Hematopoietic multipotent progenitor cell treated with erythropoietin and hydrocortisone succinate and interleukin-3 and kit ligand, for 17 days (in vitro differentiated cells): ENCODE results near the gene FHL1.

Experiments
- DNase-seq: peaks from one replicate; pipeline ENCODE4 v3.0.0-alpha.2; 2015; ENCODE audit warnings: low spot score

Gene FHL1

GRCh38 chrX:136185401-136186022 is 38.2 kb downstream of the FHL1 start:
- DNase-seq, result no peak

GRCh38 chrX:136186023-136186413 is 38.7 kb downstream of the FHL1 start:
- no peak for DNase-seq

- no peak for DNase-seq
These were observed 41.9 kb downstream of the FHL1 start for GRCh38 chrX:136189222-136189621.

GRCh38 chrX:136190038-136190713 is 42.8 kb downstream of the FHL1 start:
- DNase-seq, result no peak

- DNase-seq, result no peak
These were observed 43.8 kb downstream of the FHL1 start for GRCh38 chrX:136191171-136191570.

GRCh38 chrX:136192135-136192534 is 44.8 kb downstream of the FHL1 start:
- DNase-seq, result no peak

- DNase-seq, result no peak
These were observed 45.6 kb downstream of the FHL1 start for GRCh38 chrX:136192839-136193414.

GRCh38 chrX:136193771-136194170 is 46.4 kb downstream of the FHL1 start:
- DNase-seq, result no peak

- DNase-seq, result no peak
These were observed 47.2 kb downstream of the FHL1 start for GRCh38 chrX:136194536-136194935.

- no peak for DNase-seq
These were observed 47.9 kb downstream of the FHL1 start for GRCh38 chrX:136195247-136195646.

- DNase-seq, result no peak
These were observed 49.4 kb downstream of the FHL1 start for GRCh38 chrX:136196691-136197155.

- no peak for DNase-seq
These were observed 50.7 kb downstream of the FHL1 start for GRCh38 chrX:136198010-136198409.

GRCh38 chrX:136198678-136199243 is 51.4 kb downstream of the FHL1 start:
- no peak for DNase-seq

- no peak for DNase-seq
These were observed 52.0 kb downstream of the FHL1 start for GRCh38 chrX:136199365-136199764.

- no peak for DNase-seq
These were observed 53.1 kb downstream of the FHL1 start for GRCh38 chrX:136200466-136200865.

GRCh38 chrX:136201601-136202000 is 54.3 kb downstream of the FHL1 start:
- no peak for DNase-seq

GRCh38 chrX:136202889-136203288 is 55.6 kb downstream of the FHL1 start:
- DNase-seq, result no peak

GRCh38 chrX:136203438-136203837 is 56.1 kb downstream of the FHL1 start:
- no peak for DNase-seq

- DNase-seq, result no peak
These were observed 56.6 kb downstream of the FHL1 start for GRCh38 chrX:136203951-136204350.

GRCh38 chrX:136204571-136204970 is 57.2 kb downstream of the FHL1 start:
- DNase-seq, result no peak

- no peak for DNase-seq
These were observed 58.6 kb downstream of the FHL1 start for GRCh38 chrX:136205882-136206380.

GRCh38 chrX:136206916-136207315 is 59.6 kb downstream of the FHL1 start:
- DNase-seq, result no peak

GRCh38 chrX:136207546-136207945 is 60.2 kb downstream of the FHL1 start:
- DNase-seq, result no peak
